H1 (cell line): ENCODE data around the gene RIN3. TPM values are rescaled to one million over a fixed set of nuclear protein-coding genes. Genes with fewer than 3 reads are reported as not detected.

Experiments
- CTCF ChIA-PET: fragments of 300-600 bp; sonication (Branson Sonifier 250); formaldehyde crosslinking; loops from one replicate; lab custom pipeline; 2021; ENCODE audit not compliant: partially characterized antibody; lab: Charles Lee
- POLR2A ChIA-PET: fragments of 300-600 bp; sonication (Branson Sonifier 250); formaldehyde crosslinking; loops from one replicate; lab custom pipeline; 2021; ENCODE audit warnings: inconsistent platforms; ENCODE audit not compliant: partially characterized antibody; lab: Charles Lee
- DNase-seq, 2 experiments: peaks; one replicate each; pipeline versions ENCODE4 v3.0.0 to v3.0.0-alpha.2; 2010 to 2022; ENCODE audit warnings: low spot score in 2 of 2, low read depth in 1 of 2, mixed read lengths in 1 of 2
- FAIRE-seq: peaks from 2 replicates; lab custom pipeline; 2011; peaks lifted over from hg19 to GRCh38; lab: Jason Lieb, UNC
- H2AFZ ChIP-seq: 2 replicates; pipeline ENCODE4 v1.8.1; 2012; ENCODE audit warnings: low read length, inconsistent platforms
- H2AK5ac ChIP-seq: 2 replicates; pipeline ENCODE4 v1.6.1; 2013; ENCODE audit warnings: low read depth, low read length
- H2BK120ac ChIP-seq: replicated peaks from 2 replicates; pipeline ENCODE3; 2013; ENCODE audit warnings: low read depth, low read length, inconsistent platforms
- H2BK12ac ChIP-seq: 2 replicates; pipeline ENCODE4 v1.6.1; 2013; ENCODE audit warnings: low read depth, low read length
- H2BK15ac ChIP-seq: 2 replicates; pipeline ENCODE4 v1.6.1; 2013; ENCODE audit warnings: low read length
- H2BK20ac ChIP-seq: 2 replicates; pipeline ENCODE4 v1.6.1; 2013; ENCODE audit warnings: low read length
- H2BK5ac ChIP-seq: 2 replicates; pipeline ENCODE4 v1.6.1; 2013; ENCODE audit warnings: low read depth, low read length
- H3K14ac ChIP-seq: 2 replicates; pipeline ENCODE4 v1.6.1; 2013; ENCODE audit warnings: inconsistent platforms; ENCODE audit not compliant: insufficient read length
- H3K18ac ChIP-seq: 2 replicates; pipeline ENCODE4 v1.6.1; 2013; ENCODE audit warnings: low read length; ENCODE audit errors: extremely low read depth
- H3K23ac ChIP-seq: 2 replicates; pipeline ENCODE4 v1.6.1; 2013; ENCODE audit warnings: inconsistent platforms; ENCODE audit not compliant: insufficient read length
- H3K23me2 ChIP-seq: 2 replicates; pipeline ENCODE4 v1.6.1; 2013; ENCODE audit warnings: low read depth, low read length
- H3K27ac ChIP-seq: 2 replicates; pipeline ENCODE4 v1.6.1; 2011; ENCODE audit warnings: low read depth, low read length, inconsistent platforms
- H3K27me3 ChIP-seq, 4 experiments: replicated peaks in 1 of 4; 1 replicate in 1 of 4; 2 replicates in 3 of 4; pipeline versions ENCODE4 v1.6.1 to v1.8.1; 2011 to 2013; ENCODE audit warnings: low read length in 3 of 4, mild to moderate bottlenecking in 3 of 4, inconsistent platforms in 2 of 4, mixed read lengths in 2 of 4, moderate library complexity in 1 of 4; ENCODE audit not compliant: control insufficient read depth in 3 of 4, insufficient read depth in 3 of 4; ENCODE audit errors: extremely low read depth in 1 of 4
- H3K36me3 ChIP-seq, 4 experiments: 2 replicates each; pipeline versions ENCODE4 v1.6.1 to v1.8.1; 2011 to 2013; ENCODE audit warnings: mild to moderate bottlenecking in 4 of 4, low read length in 3 of 4, moderate library complexity in 2 of 4, control low read depth in 1 of 4, inconsistent platforms in 1 of 4; ENCODE audit not compliant: insufficient read depth in 4 of 4, control insufficient read depth in 2 of 4
- H3K4ac ChIP-seq: replicated peaks from 2 replicates; pipeline ENCODE3; 2013; ENCODE audit warnings: low read length, low read depth, mixed read lengths, inconsistent platforms; ENCODE audit not compliant: insufficient read length
- H3K4me1 ChIP-seq, 4 experiments: replicated peaks in 1 of 4; 1 replicate in 1 of 4; 2 replicates in 3 of 4; pipeline versions ENCODE4 v1.6.1 to v1.8.1; 2011 to 2013; ENCODE audit warnings: low read length in 3 of 4, inconsistent platforms in 2 of 4, mixed read lengths in 1 of 4; ENCODE audit not compliant: insufficient read depth in 4 of 4, control insufficient read depth in 3 of 4
- H3K4me2 ChIP-seq, 2 experiments: 2 replicates each; pipeline versions ENCODE4 v1.6.1 to v1.8.1; 2011 to 2013; ENCODE audit warnings: low read depth in 2 of 2, low read length in 2 of 2, control low read depth in 1 of 2, inconsistent platforms in 1 of 2, mild to moderate bottlenecking in 1 of 2; ENCODE audit not compliant: insufficient read depth in 1 of 2
- H3K4me3 ChIP-seq, 4 experiments: fragments of 200-600, 300-600 bp in 1 of 4; sonication (generic), shearing (Covaris generic), sonication (Bioruptor Twin) in 1 of 4; 2 replicates each; pipeline versions ENCODE4 v1.5.1 to v1.8.1; 2011 to 2016; ENCODE audit warnings: low read length in 4 of 4, low read depth in 3 of 4, control low read depth in 2 of 4, inconsistent platforms in 2 of 4, mild to moderate bottlenecking in 2 of 4, mixed read lengths in 1 of 4, moderate library complexity in 1 of 4; ENCODE audit not compliant: insufficient read depth in 2 of 4; ENCODE audit errors: extremely low read depth in 1 of 4
- H3K56ac ChIP-seq: replicated peaks from 2 replicates; pipeline ENCODE3; 2013; ENCODE audit warnings: low read depth, mild to moderate bottlenecking, mixed read lengths, low read length, inconsistent platforms; ENCODE audit not compliant: insufficient read length
- H3K79me1 ChIP-seq: 2 replicates; pipeline ENCODE4 v1.6.1; 2013; ENCODE audit warnings: low read depth, low read length, control low read depth
- H3K79me2 ChIP-seq, 2 experiments: 2 replicates each; pipeline versions ENCODE4 v1.6.1 to v1.8.1; 2012 to 2013; ENCODE audit warnings: low read length in 2 of 2, mild to moderate bottlenecking in 2 of 2, inconsistent platforms in 1 of 2; ENCODE audit not compliant: insufficient read depth in 2 of 2, control insufficient read depth in 1 of 2
- H3K9ac ChIP-seq, 4 experiments: replicated peaks in 1 of 4; 1 replicate in 1 of 4; 2 replicates in 3 of 4; pipeline versions ENCODE4 v1.6.1 to v1.8.1; 2011 to 2013; ENCODE audit warnings: low read depth in 3 of 4, low read length in 3 of 4, control low read depth in 2 of 4, mild to moderate bottlenecking in 2 of 4, moderate library complexity in 2 of 4, inconsistent platforms in 1 of 4; ENCODE audit errors: extremely low read depth in 1 of 4
- H3K9me3 ChIP-seq, 2 experiments: 2 replicates each; pipeline versions ENCODE4 v1.6.1 to v1.8.1; 2012 to 2013; ENCODE audit warnings: mild to moderate bottlenecking in 2 of 2, moderate library complexity in 2 of 2, control low read depth in 1 of 2, inconsistent platforms in 1 of 2, low read depth in 1 of 2, low read length in 1 of 2, mixed read lengths in 1 of 2; ENCODE audit not compliant: insufficient read depth in 2 of 2
- H4K20me1 ChIP-seq, 2 experiments: replicated peaks in 1 of 2; 2 replicates each; pipeline versions ENCODE3 to v1.8.1; 2011 to 2013; ENCODE audit warnings: inconsistent platforms in 2 of 2, low read length in 2 of 2, mild to moderate bottlenecking in 1 of 2; ENCODE audit not compliant: insufficient read depth in 2 of 2, control insufficient read depth in 1 of 2
- H4K5ac ChIP-seq: 2 replicates; pipeline ENCODE4 v1.6.1; 2013; ENCODE audit warnings: low read length, low read depth, mixed read lengths, inconsistent platforms; ENCODE audit not compliant: insufficient read length
- H4K8ac ChIP-seq: 2 replicates; pipeline ENCODE4 v1.8.0; 2013; ENCODE audit warnings: mild to moderate bottlenecking, moderate library complexity, low read length, inconsistent platforms; ENCODE audit not compliant: insufficient read depth; ENCODE audit errors: extremely low read depth
- H4K91ac ChIP-seq: replicated peaks from 2 replicates; pipeline ENCODE3; 2013; ENCODE audit warnings: low read length, mixed read lengths, inconsistent platforms; ENCODE audit not compliant: insufficient read length
- USF2 ChIP-seq: IDR thresholded peaks from 2 replicates; pipeline ENCODE4 v1.6.1; 2011; ENCODE audit warnings: low read length, improper control_type of control experiment
- WGBS, 2 experiments: shearing (Covaris generic) in 1 of 2; methylation state at CpG; one replicate each; pipeline versions ENCODE4 v1.1.6 to v1.1.7; 2013 to 2015; ENCODE audit warnings: low lambda C conversion rate in 2 of 2, mixed read lengths in 2 of 2, inconsistent platforms in 1 of 2, low coverage in 1 of 2, missing lambda C conversion rate in 1 of 2; ENCODE audit not compliant: insufficient replicate concordance in 2 of 2, insufficient coverage in 1 of 2, insufficient read length in 1 of 2; ENCODE audit errors: extremely low coverage in 1 of 2, missing lambda C conversion rate in 1 of 2; 5-methylcytosine and 5-hydroxymethylcytosine counted together
- polyA plus RNA-seq, 7 experiments: library from polyadenylated mRNA; depleted of rRNA in 3 of 7; stranded (reverse) in 5 of 7; unstranded in 2 of 7; fragments of >200 nt in 5 of 7; fragments of 200-250 nt in 2 of 7; gene quantifications; 1 replicate in 5 of 7; 2 replicates in 1 of 7; 4 replicates in 1 of 7; pipeline versions ENCODE4 v1.2.1 to v1.2.3, GENCODE V29; 2011 to 2013; ENCODE audit warnings: missing spikeins in 2 of 7, mixed read lengths in 2 of 7
- total RNA-seq: library from RNA; stranded (reverse); fragmentation: NEBNext Ultra II Directional; extraction: Animal tissue kit (Norgen Biotek cat#: 25700); gene quantifications from 2 replicates; pipeline ENCODE4 v1.2.1, GENCODE V29; 2021

RIN3 gene
- total and polyA plus RNA-seq, 2 of the 8 experiments (the other 6 are each of a cell fraction or from before 2014, with no cell fraction given): 0.59 to 1.5 TPM

- Histone ChIP-seq H3K56ac (no peak overlapping the region), H2AK5ac (no peak overlapping the region), H3K27ac (no peak overlapping the region), H3K23ac (no peak overlapping the region), H4K5ac (no peak overlapping the region), H2BK5ac (no peak overlapping the region), H3K4ac (no peak overlapping the region), H2BK12ac (no peak overlapping the region), H3K23me2 (no peaks in the 10 kb centered on the region), H2BK120ac (no peak overlapping the region), H4K91ac (no peak overlapping the region), H2BK20ac (no peak overlapping the region), H2AFZ (no peak overlapping the region), H3K4me1 (peaks cover under 1 to 2% (median 2%) of the 10 kb centered on the region in 4 experiments; a peak in 4 of 7 replicates), H4K20me1 (no peaks in the 10 kb centered on the region), H2BK15ac (no peak overlapping the region), H3K36me3 (no peaks in the 10 kb centered on the region)
- CTCF ChIA-PET: interaction anchor here (1.1 to 1.4 kb wide), 2 partner anchors 12 to 536 kb away, joined by 3 to 5 read pairs; no protein-coding TSS in a partner anchor
- DNase-seq: no peak
- TF ChIP-seq USF2: no peak
- TF ChIP-seq, all 59 proteins: peak for 0
- H3K4me3 ChIP-seq: no peak overlapping the region
- no peak for FAIRE-seq
- no peak overlapping the region for H3K14ac ChIP-seq
- POLR2A ChIA-PET: no interaction called here
- H3K9ac ChIP-seq: no peak overlapping the region
- H4K8ac ChIP-seq: no peak overlapping the region
- H3K4me2 ChIP-seq: no peak overlapping the region
- no peaks in the 10 kb centered on the region for H3K79me2 ChIP-seq
- no peaks in the 10 kb centered on the region for H3K9me3 ChIP-seq
- 84% methylated on average over 5 of the region's 5 CpGs; no CpG with 5 or more reads in 1 of the 2 experiments for WGBS, 2 experiments
- H3K27me3 ChIP-seq: no peaks in the 10 kb centered on the region; a peak in 1 of 7 replicates
- no peak overlapping the region for H3K18ac ChIP-seq
- H3K79me1 ChIP-seq: no peaks in the 10 kb centered on the region
These were observed 119.7 kb downstream of the RIN3 start for GRCh38 chr14:92633274-92633616.
